Neuronal stem cell (in vitro differentiated cells): ENCODE results near the gene SVIL.

ENCODE experiments used
- DNase-seq: peaks from one replicate; pipeline ENCODE4 v3.0.0-alpha.2; 2013; ENCODE audit warnings: low spot score
- H2AFZ ChIP-seq: one replicate; pipeline ENCODE4 v1.6.1; 2013; ENCODE audit warnings: mild to moderate bottlenecking, low read length, inconsistent platforms
- H2AK5ac ChIP-seq: 2 replicates; pipeline ENCODE4 v1.6.1; 2013; ENCODE audit warnings: low read depth, mild to moderate bottlenecking, inconsistent platforms, low read length, moderate library complexity, mixed read lengths
- H2BK120ac ChIP-seq: 2 replicates; pipeline ENCODE4 v1.6.1; 2013; ENCODE audit warnings: low read depth, mild to moderate bottlenecking, inconsistent platforms, low read length, moderate library complexity, mixed read lengths
- H2BK12ac ChIP-seq: one replicate; pipeline ENCODE4 v1.6.1; 2013; ENCODE audit warnings: low read length, inconsistent platforms
- H2BK15ac ChIP-seq: 2 replicates; pipeline ENCODE4 v1.6.1; 2013; ENCODE audit warnings: mild to moderate bottlenecking, low read length, inconsistent platforms, mixed read lengths
- H2BK5ac ChIP-seq: one replicate; pipeline ENCODE4 v1.6.1; 2013; ENCODE audit warnings: inconsistent platforms, mild to moderate bottlenecking, low read length, moderate library complexity
- H3K14ac ChIP-seq: one replicate; pipeline ENCODE4 v1.6.1; 2013; ENCODE audit warnings: low read length, inconsistent platforms
- H3K18ac ChIP-seq: 2 replicates; pipeline ENCODE4 v1.6.1; 2013; ENCODE audit warnings: low read length, inconsistent platforms
- H3K23ac ChIP-seq: 2 replicates; pipeline ENCODE4 v1.6.1; 2013; ENCODE audit warnings: low read depth, mild to moderate bottlenecking, mixed read lengths, low read length, inconsistent platforms; ENCODE audit not compliant: poor library complexity
- H3K27ac ChIP-seq: replicated peaks from 3 replicates; pipeline ENCODE4 v1.5.1; 2013; ENCODE audit warnings: low read length, inconsistent platforms
- H3K27me3 ChIP-seq, 3 experiments: 2 replicates each; pipeline ENCODE4 v1.6.1; 2013; ENCODE audit warnings: low read length in 3 of 3, mild to moderate bottlenecking in 2 of 3, inconsistent platforms in 1 of 3, low read depth in 1 of 3, mixed read lengths in 1 of 3, moderate library complexity in 1 of 3; ENCODE audit not compliant: control insufficient read depth in 3 of 3, insufficient read depth in 3 of 3
- H3K36me3 ChIP-seq, 2 donors: replicated peaks in 1 of 2; 2 replicates each; pipeline ENCODE4 v1.6.1; 2013; ENCODE audit warnings: low read length in 2 of 2; ENCODE audit not compliant: control insufficient read depth in 2 of 2, insufficient read depth in 2 of 2
- H3K4ac ChIP-seq: 2 replicates; pipeline ENCODE4 v1.6.1; 2013; ENCODE audit warnings: inconsistent platforms, mild to moderate bottlenecking, low read length, moderate library complexity
- H3K4me1 ChIP-seq, 2 donors: 1 replicate in 1 of 2; 2 replicates in 1 of 2; pipeline ENCODE4 v1.6.1; 2013; ENCODE audit warnings: low read length in 2 of 2, low read depth in 1 of 2; ENCODE audit not compliant: control insufficient read depth in 2 of 2, insufficient read depth in 1 of 2
- H3K4me2 ChIP-seq: one replicate; pipeline ENCODE4 v1.6.1; 2013; ENCODE audit warnings: mild to moderate bottlenecking, low read length, inconsistent platforms; ENCODE audit not compliant: insufficient read depth, poor library complexity, severe bottlenecking
- H3K4me3 ChIP-seq, 2 donors: 2 replicates each; pipeline ENCODE4 v1.5.1; 2013; ENCODE audit warnings: low read length in 2 of 2, mild to moderate bottlenecking in 2 of 2, inconsistent platforms in 1 of 2, moderate library complexity in 1 of 2
- H3K79me1 ChIP-seq: one replicate; pipeline ENCODE4 v1.6.1; 2013; ENCODE audit warnings: low read depth, mild to moderate bottlenecking, inconsistent platforms, low read length, moderate library complexity
- H3K9ac ChIP-seq: one replicate; pipeline ENCODE4 v1.6.1; 2013; ENCODE audit warnings: mild to moderate bottlenecking, low read depth, low read length, inconsistent platforms; ENCODE audit not compliant: poor library complexity
- H3K9me3 ChIP-seq, 2 donors: replicated peaks in 1 of 2; 2 replicates each; pipeline versions ENCODE3 to v1.6.1; 2013; ENCODE audit warnings: low read length in 2 of 2, mild to moderate bottlenecking in 2 of 2, inconsistent platforms in 1 of 2, low read depth in 1 of 2, mixed read lengths in 1 of 2, moderate library complexity in 1 of 2; ENCODE audit not compliant: control insufficient read depth in 2 of 2, insufficient read depth in 1 of 2
- H4K8ac ChIP-seq: one replicate; pipeline ENCODE4 v1.6.1; 2013; ENCODE audit warnings: low read depth, mild to moderate bottlenecking, inconsistent platforms, low read length, moderate library complexity
- H4K91ac ChIP-seq: one replicate; pipeline ENCODE4 v1.6.1; 2013; ENCODE audit warnings: low read length, low read depth, mild to moderate bottlenecking, inconsistent platforms; ENCODE audit not compliant: poor library complexity
- WGBS, 2 donors: extraction: QIAGEN DNeasy Blood & Tissue Kit; methylation state at CpG; one replicate each; pipeline ENCODE4 v1.1.7; 2013; ENCODE audit warnings: missing lambda C conversion rate in 2 of 2, mixed read lengths in 1 of 2; ENCODE audit not compliant: insufficient read length in 2 of 2, insufficient replicate concordance in 1 of 2; ENCODE audit errors: extremely low coverage in 2 of 2; 5-methylcytosine and 5-hydroxymethylcytosine counted together

The SVIL gene

DNA sequence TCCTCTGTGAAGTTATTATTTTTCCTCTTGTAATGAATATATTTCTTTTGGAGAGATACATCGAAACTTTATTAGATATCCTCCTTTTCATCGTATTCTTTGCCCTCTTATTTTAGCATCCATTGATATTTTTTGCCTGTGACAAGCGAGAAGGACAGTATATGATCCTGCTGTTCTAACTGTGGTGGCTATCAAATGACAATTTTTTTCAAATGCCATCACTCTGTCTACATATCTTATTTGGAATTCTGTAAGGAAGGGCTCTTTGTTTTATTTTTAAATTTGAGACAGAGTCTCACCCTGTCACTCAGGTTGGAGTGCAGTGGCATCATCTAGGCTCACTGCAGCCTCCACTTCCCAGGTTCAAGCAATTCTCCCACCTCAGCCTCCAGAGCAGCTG, 217.4 kb downstream of the SVIL start:
- Histone ChIP-seq H2BK12ac (no peak overlapping the region), H3K27ac (no peak overlapping the region), H3K4me3 (no peak overlapping the region), H2AK5ac (no peak overlapping the region), H3K79me1 (no peaks in the 10 kb centered on the region), H2AFZ (no peak overlapping the region), H3K14ac (no peak overlapping the region), H3K27me3 (no peaks in the 10 kb centered on the region), H3K4me1 (no peaks in the 10 kb centered on the region), H3K9ac (no peak overlapping the region), H4K8ac (no peak overlapping the region), H3K18ac (no peak overlapping the region), H2BK15ac (no peak overlapping the region), H2BK120ac (no peak overlapping the region), H3K36me3 (no peaks in the 10 kb centered on the region), H3K9me3 (no peaks in the 10 kb centered on the region), H4K91ac (no peak overlapping the region), H3K4me2 (no peak overlapping the region), H2BK5ac (no peak overlapping the region), H3K4ac (no peak overlapping the region), H3K23ac (no peak overlapping the region)
- DNase-seq, result no peak
- WGBS, 2 donors, result no CpG with 5 or more reads among the region's 3 CpGs

DNA sequence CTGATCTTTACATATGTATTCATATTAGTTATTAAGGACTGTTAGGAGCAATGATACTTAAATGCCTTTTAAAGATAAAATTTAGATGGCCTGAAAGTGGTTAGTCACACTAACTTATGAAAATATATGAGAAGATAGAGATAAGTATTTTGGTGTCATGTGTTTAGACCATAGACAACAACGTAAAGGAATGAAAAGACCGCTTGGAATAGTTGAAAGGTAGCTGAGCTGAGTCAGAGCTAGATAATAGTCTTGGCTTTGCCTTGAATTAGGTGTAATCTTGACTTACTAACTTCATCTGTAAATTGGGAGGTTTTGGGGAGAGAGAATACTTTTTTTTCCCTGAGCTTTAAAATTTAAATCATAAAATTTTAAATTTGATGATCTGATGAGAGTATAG, 218.9 kb downstream of the SVIL start:
- Histone ChIP-seq H2BK120ac (no peak overlapping the region), H3K4me2 (no peak overlapping the region), H4K91ac (no peak overlapping the region), H3K27ac (no peak overlapping the region), H2AFZ (no peak overlapping the region), H2BK15ac (no peak overlapping the region), H3K36me3 (no peaks in the 10 kb centered on the region), H2BK5ac (no peak overlapping the region), H3K9me3 (no peaks in the 10 kb centered on the region), H3K4me3 (no peak overlapping the region), H3K18ac (no peak overlapping the region), H3K79me1 (no peaks in the 10 kb centered on the region), H2AK5ac (no peak overlapping the region), H3K23ac (no peak overlapping the region), H3K4ac (no peak overlapping the region), H2BK12ac (no peak overlapping the region), H4K8ac (no peak overlapping the region), H3K14ac (no peak overlapping the region), H3K4me1 (no peaks in the 10 kb centered on the region), H3K27me3 (no peaks in the 10 kb centered on the region), H3K9ac (no peak overlapping the region)
- DNase-seq, result no peak
- WGBS, 2 donors, result no CpG with 5 or more reads among the region's 2 CpGs

DNA sequence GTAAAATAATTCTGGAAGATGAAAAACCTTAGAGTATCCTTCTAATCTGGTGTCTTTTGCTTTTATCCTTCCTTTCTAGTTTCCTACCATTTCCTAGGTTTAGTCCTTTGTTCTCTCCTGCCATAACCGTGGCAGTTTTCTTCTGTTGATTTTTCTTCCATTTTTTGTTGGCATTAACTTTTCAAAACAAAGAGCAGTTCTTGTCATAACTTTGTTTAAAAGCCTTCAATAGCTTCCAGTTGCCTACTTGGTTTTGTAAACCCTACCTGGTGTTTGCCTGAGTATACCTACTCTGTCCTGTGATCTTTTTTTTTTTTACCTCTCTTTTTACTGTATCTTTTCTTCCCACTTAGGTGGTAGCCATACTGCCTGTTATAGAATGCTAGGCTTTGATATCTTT, 220.3 kb downstream of the SVIL start:
- Histone ChIP-seq H3K9ac (no peak overlapping the region), H2AK5ac (no peak overlapping the region), H3K14ac (no peak overlapping the region), H4K91ac (no peak overlapping the region), H3K4me1 (no peaks in the 10 kb centered on the region), H4K8ac (no peak overlapping the region), H3K4me3 (no peak overlapping the region), H3K23ac (no peak overlapping the region), H3K9me3 (peaks cover 0 to under 1% of the 10 kb centered on the region in 2 donors), H3K18ac (no peak overlapping the region), H2BK5ac (no peak overlapping the region), H2BK12ac (no peak overlapping the region), H3K27ac (no peak overlapping the region), H3K4ac (no peak overlapping the region), H3K79me1 (peaks cover under 1% of the 10 kb centered on the region), H2BK120ac (no peak overlapping the region), H2AFZ (no peak overlapping the region), H2BK15ac (no peak overlapping the region), H3K27me3 (no peaks in the 10 kb centered on the region), H3K36me3 (no peaks in the 10 kb centered on the region), H3K4me2 (no peak overlapping the region)
- no CpG with 5 or more reads among the region's 1 CpG for WGBS, 2 donors
- no peak for DNase-seq

DNA sequence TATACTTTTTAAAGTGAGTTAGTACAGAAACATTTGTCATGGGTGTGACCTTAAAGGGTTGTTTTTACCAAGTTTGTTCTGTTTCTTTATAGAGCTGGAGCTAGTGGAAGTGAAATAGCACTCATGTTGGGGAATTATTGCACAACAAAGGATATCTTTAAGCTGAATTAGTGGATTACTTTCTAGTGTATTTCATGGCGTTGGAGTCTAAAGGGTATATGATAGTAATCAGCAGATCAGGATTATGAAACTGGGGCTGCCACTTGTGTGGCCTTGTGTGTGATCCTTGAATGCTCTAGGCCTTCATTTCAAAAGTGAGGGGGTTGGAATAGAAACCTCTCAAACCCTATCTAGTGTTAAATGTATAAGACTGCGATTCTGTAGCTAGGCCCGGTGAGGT, 222.3 kb downstream of the SVIL start:
- Histone ChIP-seq H2BK120ac (no peak overlapping the region), H3K4me2 (no peak overlapping the region), H3K27me3 (peaks cover 0 to 2% (median 0%) of the 10 kb centered on the region in 3 experiments), H3K4ac (no peak overlapping the region), H4K8ac (no peak overlapping the region), H3K4me1 (no peaks in the 10 kb centered on the region), H3K79me1 (peaks cover 2% of the 10 kb centered on the region), H3K23ac (no peak overlapping the region), H2BK5ac (no peak overlapping the region), H3K14ac (no peak overlapping the region), H4K91ac (no peak overlapping the region), H3K18ac (no peak overlapping the region), H2BK15ac (no peak overlapping the region), H3K36me3 (no peaks in the 10 kb centered on the region), H2BK12ac (no peak overlapping the region), H2AFZ (no peak overlapping the region), H3K4me3 (no peak overlapping the region), H3K9ac (no peak overlapping the region), H3K27ac (no peak overlapping the region), H2AK5ac (no peak overlapping the region), H3K9me3 (peaks cover 8% of the 10 kb centered on the region in 2 donors)
- DNase-seq, result no peak
- no CpG with 5 or more reads among the region's 3 CpGs for WGBS, 2 donors
